ENCODE measurements around the gene FBXW5. TPM values are rescaled to one million over a fixed set of nuclear protein-coding genes. Genes with fewer than 3 reads are reported as not detected.

The FBXW5 gene
- total RNA-seq, 2 donors from 2014 or later, result 203 to 233 TPM

- no peak overlapping the region for H3K4me3 ChIP-seq
- H3K27ac ChIP-seq, result no peak overlapping the region
- TF ChIP-seq CTCF (IDR thresholded peaks at IDR 0.05), result no peak
- no peaks in the 10 kb centered on the region for H3K36me3 ChIP-seq
- no peak for DNase-seq (ENCODE audit: low spot score)
- H3K4me1 ChIP-seq, result peaks cover 0 to 34% of the 10 kb centered on the region in 2 donors
- no peaks in the 10 kb centered on the region for H3K9me3 ChIP-seq
- no peaks in the 10 kb centered on the region for H3K27me3 ChIP-seq
Observed at GRCh38 chr9:136970361-136970760, 25.8 kb upstream of the FBXW5 start.

- no peak for DNase-seq (ENCODE audit: low spot score)
- H3K36me3 ChIP-seq, result no peaks in the 10 kb centered on the region
- H3K4me1 ChIP-seq, result peaks cover 0 to 28% of the 10 kb centered on the region in 2 donors
- TF ChIP-seq CTCF (IDR thresholded peaks at IDR 0.05), result no peak
- no peaks in the 10 kb centered on the region for H3K27me3 ChIP-seq
- no peaks in the 10 kb centered on the region for H3K9me3 ChIP-seq
- no peak overlapping the region for H3K27ac ChIP-seq
- H3K4me3 ChIP-seq, result no peak overlapping the region
Observed at GRCh38 chr9:136969774-136970173, 25.2 kb upstream of the FBXW5 start.

GRCh38 chr9:136969150-136969549, 24.6 kb upstream of the FBXW5 start:
- Histone ChIP-seq H3K4me1 (peaks cover 0 to 27% of the 10 kb centered on the region in 2 donors), H3K9me3 (no peaks in the 10 kb centered on the region), H3K36me3 (no peaks in the 10 kb centered on the region), H3K27ac (no peak overlapping the region), H3K4me3 (no peak overlapping the region), H3K27me3 (no peaks in the 10 kb centered on the region)
- no peak for TF ChIP-seq CTCF (IDR thresholded peaks at IDR 0.05)
- DNase-seq (ENCODE audit: low spot score), result no peak

- peaks cover 0 to 25% of the 10 kb centered on the region in 2 donors for H3K4me1 ChIP-seq
- H3K4me3 ChIP-seq, result no peak overlapping the region
- H3K36me3 ChIP-seq, result no peaks in the 10 kb centered on the region
- no peak overlapping the region for H3K27ac ChIP-seq
- no peak for TF ChIP-seq CTCF (IDR thresholded peaks at IDR 0.05)
- no peaks in the 10 kb centered on the region for H3K27me3 ChIP-seq
- DNase-seq (ENCODE audit: low spot score), result no peak
- no peaks in the 10 kb centered on the region for H3K9me3 ChIP-seq
Observed at GRCh38 chr9:136968333-136969127, 24.0 kb upstream of the FBXW5 start.

GRCh38 chr9:136965771-136966484, 21.4 kb upstream of the FBXW5 start:
- no peaks in the 10 kb centered on the region for H3K27me3 ChIP-seq
- no peaks in the 10 kb centered on the region for H3K36me3 ChIP-seq
- DNase-seq (ENCODE audit: low spot score), result no peak
- H3K4me1 ChIP-seq, result peaks cover 0 to 27% of the 10 kb centered on the region in 2 donors
- TF ChIP-seq CTCF (IDR thresholded peaks at IDR 0.05), result no peak
- no peak overlapping the region for H3K27ac ChIP-seq
- no peaks in the 10 kb centered on the region for H3K9me3 ChIP-seq
- no peak overlapping the region for H3K4me3 ChIP-seq
